Cardiac septum (tissue), 1 donor: ENCODE measurements around the gene LRRC38. TPM values are rescaled to one million over a fixed set of nuclear protein-coding genes. Genes with fewer than 3 reads are reported as not detected.
"Not testable (repeated sequence)": the region's sequence is repeated elsewhere in the genome, so short reads cannot be mapped to it uniquely, and the experiment has no call there.

Experiments
- DNase-seq: peaks from one replicate; pipeline ENCODE4 v3.0.0-alpha.2; 2020; ENCODE audit warnings: low spot score
- intact Hi-C: fragments of 100-400 bp; cut with DNase I; formaldehyde crosslinking; loops from one replicate; pipeline ENCODE4 v1.14.0; 2022
- total RNA-seq: library from RNA; stranded (reverse); fragmentation: NEBNext Ultra II Directional; extraction: Animal tissue kit (Norgen Biotek cat#: 25700); gene quantifications from one replicate; pipeline ENCODE4 v1.2.1, GENCODE V29; 2021
- donor health status: DM: no; HTN: no; CAD: no.

LRRC38 gene
- total RNA-seq, 1 donor from 2014 or later = 0.73 TPM

- no peak for DNase-seq
- intact Hi-C loops = no loop called here
These were observed 31.2 kb downstream of the LRRC38 start for GRCh38 chr1:13482600-13482999.

- intact Hi-C loops = no loop called here
- no peak for DNase-seq
These were observed 34.5 kb downstream of the LRRC38 start for GRCh38 chr1:13479171-13479856.

GRCh38 chr1:13478692-13479091 is 35.1 kb downstream of the LRRC38 start:
- intact Hi-C loops = no loop called here

GRCh38 chr1:13469343-13469742 is 44.5 kb downstream of the LRRC38 start:
- DNase-seq = no peak
- intact Hi-C loops = loop anchor here (2.0 kb wide), 1 partner anchor 75 kb away; no protein-coding TSS in a partner anchor

More at GRCh38 chr1:13478692-13479091, 35.1 kb downstream of the LRRC38 start:
- no peak for DNase-seq

GRCh38 chr1:13465515-13465914 is 48.3 kb downstream of the LRRC38 start:
- intact Hi-C loops = no loop called here
- DNase-seq = no peak

GRCh38 chr1:13462682-13463081 is 51.1 kb downstream of the LRRC38 start:
- intact Hi-C loops = no loop called here
- no peak for DNase-seq

GRCh38 chr1:13461977-13462376 is 51.8 kb downstream of the LRRC38 start:
- no peak for DNase-seq
- intact Hi-C loops = no loop called here

- DNase-seq = no peak
- intact Hi-C loops = no loop called here
These were observed 56.8 kb downstream of the LRRC38 start for GRCh38 chr1:13456904-13457532.

GRCh38 chr1:13451399-13451965 is 62.3 kb downstream of the LRRC38 start:
- intact Hi-C loops = no loop called here
- no peak for DNase-seq

- DNase-seq = no peak
- intact Hi-C loops = no loop called here
These were observed 63.6 kb downstream of the LRRC38 start for GRCh38 chr1:13450204-13450603.

- intact Hi-C loops = no loop called here
- no peak for DNase-seq
These were observed 70.3 kb downstream of the LRRC38 start for GRCh38 chr1:13443335-13443979.

- DNase-seq, intact Hi-C loops: not testable (repeated sequence)
These were observed 74.6 kb downstream of the LRRC38 start for GRCh38 chr1:13439104-13439783.

GRCh38 chr1:13435458-13435857 is 78.3 kb downstream of the LRRC38 start:
- intact Hi-C loops = no loop called here
- no peak for DNase-seq

- DNase-seq, intact Hi-C loops: not testable (repeated sequence)
These were observed 80.0 kb downstream of the LRRC38 start for GRCh38 chr1:13433694-13434358.

GRCh38 chr1:13432251-13432650 is 81.6 kb downstream of the LRRC38 start:
- no peak for DNase-seq
- intact Hi-C loops = no loop called here

- intact Hi-C loops = no loop called here
- DNase-seq = no peak
These were observed 83.3 kb downstream of the LRRC38 start for GRCh38 chr1:13430495-13430894.
